T-helper 1 cell treated with Interleukin-12 subunit alpha and Interleukin-12 subunit beta and Interleukin-4 antibody, amounts not matched to agents 30 μg/mL and 1 μg/mL, for 36 hours (primary cell): ENCODE measurements around the gene GPR27.

ENCODE experiments used
- H3K27ac Mint-ChIP-seq: one replicate; pipeline ENCODE4 v1.8.0; 2021; ENCODE audit warnings: mild to moderate bottlenecking, mixed read lengths
- H3K27me3 Mint-ChIP-seq: one replicate; pipeline ENCODE4 v1.8.0; 2021; ENCODE audit warnings: low read depth, mixed read lengths
- H3K36me3 Mint-ChIP-seq: one replicate; pipeline ENCODE4 v1.8.0; 2021; ENCODE audit warnings: low read depth, mixed read lengths
- H3K4me1 Mint-ChIP-seq: one replicate; pipeline ENCODE4 v1.8.0; 2021; ENCODE audit warnings: low read depth, mixed read lengths
- H3K4me3 Mint-ChIP-seq: one replicate; pipeline ENCODE4 v1.8.0; 2021; ENCODE audit warnings: mild to moderate bottlenecking, moderate library complexity, mixed read lengths
- H3K9me3 Mint-ChIP-seq: one replicate; pipeline ENCODE4 v1.8.0; 2021; ENCODE audit warnings: mixed read lengths

The GPR27 gene

GRCh38 chr3:71724171-71724453 is 29.5 kb upstream of the GPR27 start:
- Mint-ChIP-seq H3K4me1 (peaks cover 62% of the 10 kb centered on the region), H3K27me3 (no peaks in the 10 kb centered on the region), H3K9me3 (no peaks in the 10 kb centered on the region), H3K4me3 (peak overlapping the region; percentile 96), H3K27ac (peak overlapping the region; percentile 96), H3K36me3 (peaks cover 23% of the 10 kb centered on the region)

GRCh38 chr3:71724584-71725270 is 28.9 kb upstream of the GPR27 start:
- Mint-ChIP-seq H3K4me3 (peak overlapping the region; percentile 96), H3K9me3 (no peaks in the 10 kb centered on the region), H3K4me1 (peaks cover 63% of the 10 kb centered on the region), H3K27me3 (no peaks in the 10 kb centered on the region), H3K27ac (peak overlapping the region; percentile 96), H3K36me3 (peaks cover 19% of the 10 kb centered on the region)

GRCh38 chr3:71725271-71725991 is 28.2 kb upstream of the GPR27 start, which contains the start of gene EIF4E3:
Gene EIF4E3 (minus strand): TSS chr3:71725402. CDS start chr3:71725367, 35 bp downstream.
- Mint-ChIP-seq H3K9me3 (no peaks in the 10 kb centered on the region), H3K4me1 (peaks cover 68% of the 10 kb centered on the region), H3K27me3 (no peaks in the 10 kb centered on the region), H3K4me3 (peak within 1 kb of the TSS; percentile 97), H3K36me3 (peaks cover 17% of the 10 kb centered on the region), H3K27ac (peak within 1 kb of the TSS; percentile 96)

GRCh38 chr3:71726146-71726545 is 27.5 kb upstream of the GPR27 start:
- peak overlapping the region; percentile 93 for H3K27ac Mint-ChIP-seq
- H3K27me3 Mint-ChIP-seq: no peaks in the 10 kb centered on the region
- H3K36me3 Mint-ChIP-seq: peaks cover 10% of the 10 kb centered on the region
- peak overlapping the region; percentile 97 for H3K4me3 Mint-ChIP-seq
- no peaks in the 10 kb centered on the region for H3K9me3 Mint-ChIP-seq
- H3K4me1 Mint-ChIP-seq: peaks cover 67% of the 10 kb centered on the region

GRCh38 chr3:71728632-71729342 is 24.9 kb upstream of the GPR27 start:
- Mint-ChIP-seq H3K36me3 (peaks cover 3% of the 10 kb centered on the region), H3K27me3 (peaks cover 3% of the 10 kb centered on the region), H3K4me1 (peaks cover 48% of the 10 kb centered on the region), H3K27ac (no peak overlapping the region), H3K9me3 (no peaks in the 10 kb centered on the region), H3K4me3 (no peak overlapping the region)

- H3K4me1 Mint-ChIP-seq: peaks cover 29% of the 10 kb centered on the region
- H3K27ac Mint-ChIP-seq: no peak overlapping the region
- no peaks in the 10 kb centered on the region for H3K36me3 Mint-ChIP-seq
- H3K9me3 Mint-ChIP-seq: peaks cover 5% of the 10 kb centered on the region
- H3K27me3 Mint-ChIP-seq: peaks cover 32% of the 10 kb centered on the region
- no peak overlapping the region for H3K4me3 Mint-ChIP-seq
Observed at GRCh38 chr3:71732637-71733036, 21.0 kb upstream of the GPR27 start.

- no peak overlapping the region for H3K27ac Mint-ChIP-seq
- H3K4me1 Mint-ChIP-seq: peaks cover 27% of the 10 kb centered on the region
- H3K27me3 Mint-ChIP-seq: peaks cover 39% of the 10 kb centered on the region
- H3K36me3 Mint-ChIP-seq: no peaks in the 10 kb centered on the region
- peaks cover 6% of the 10 kb centered on the region for H3K9me3 Mint-ChIP-seq
- H3K4me3 Mint-ChIP-seq: no peak overlapping the region
Observed at GRCh38 chr3:71733319-71733718, 20.3 kb upstream of the GPR27 start.

GRCh38 chr3:71734881-71735280 is 18.8 kb upstream of the GPR27 start:
- Mint-ChIP-seq H3K27ac (no peak overlapping the region), H3K36me3 (peaks cover 2% of the 10 kb centered on the region), H3K9me3 (peaks cover 6% of the 10 kb centered on the region), H3K27me3 (peaks cover 52% of the 10 kb centered on the region), H3K4me3 (no peak overlapping the region), H3K4me1 (peaks cover 14% of the 10 kb centered on the region)

GRCh38 chr3:71742621-71743020 is 11.0 kb upstream of the GPR27 start:
- Mint-ChIP-seq H3K9me3 (peaks cover 37% of the 10 kb centered on the region), H3K4me1 (no peaks in the 10 kb centered on the region), H3K36me3 (peaks cover 4% of the 10 kb centered on the region), H3K27ac (no peak overlapping the region), H3K27me3 (peaks cover 39% of the 10 kb centered on the region), H3K4me3 (no peak overlapping the region)

GRCh38 chr3:71744738-71745137 is 8.9 kb upstream of the GPR27 start:
- Mint-ChIP-seq H3K9me3 (peaks cover 37% of the 10 kb centered on the region), H3K27ac (no peak overlapping the region), H3K4me3 (no peak overlapping the region), H3K4me1 (no peaks in the 10 kb centered on the region), H3K36me3 (peaks cover 2% of the 10 kb centered on the region), H3K27me3 (peaks cover 32% of the 10 kb centered on the region)

- Mint-ChIP-seq H3K9me3 (no peaks in the 10 kb centered on the region), H3K4me1 (peaks cover 6% of the 10 kb centered on the region), H3K27ac (no peak overlapping the region), H3K36me3 (no peaks in the 10 kb centered on the region), H3K4me3 (no peak overlapping the region), H3K27me3 (peaks cover 58% of the 10 kb centered on the region)
Observed at GRCh38 chr3:71751602-71752001, 2.1 kb upstream of the GPR27 start.

GRCh38 chr3:71752831-71753700 is 589 bp upstream of the GPR27 start:
- Mint-ChIP-seq H3K27me3 (peaks cover 71% of the 10 kb centered on the region), H3K36me3 (no peaks in the 10 kb centered on the region), H3K27ac (no peak overlapping the region), H3K4me1 (peaks cover 6% of the 10 kb centered on the region), H3K4me3 (peak overlapping the region; percentile 45), H3K9me3 (no peaks in the 10 kb centered on the region)

GRCh38 chr3:71754610-71755253 is 1.1 kb downstream of the GPR27 start:
- Mint-ChIP-seq H3K36me3 (no peaks in the 10 kb centered on the region), H3K4me3 (peak overlapping the region; percentile 72), H3K4me1 (peaks cover 6% of the 10 kb centered on the region), H3K9me3 (no peaks in the 10 kb centered on the region), H3K27ac (no peak overlapping the region), H3K27me3 (peaks cover 70% of the 10 kb centered on the region)

- H3K27me3 Mint-ChIP-seq: peaks cover 59% of the 10 kb centered on the region
- peaks cover 3% of the 10 kb centered on the region for H3K4me1 Mint-ChIP-seq
- H3K4me3 Mint-ChIP-seq: no peak overlapping the region
- no peaks in the 10 kb centered on the region for H3K36me3 Mint-ChIP-seq
- H3K9me3 Mint-ChIP-seq: no peaks in the 10 kb centered on the region
- no peak overlapping the region for H3K27ac Mint-ChIP-seq
Observed at GRCh38 chr3:71758091-71758490, 4.4 kb downstream of the GPR27 start.
